H9 (cell line): ENCODE data around the gene RMND5A. TPM values are rescaled to one million over a fixed set of nuclear protein-coding genes. Genes with fewer than 3 reads are reported as not detected.

ENCODE experiments used
- DNase-seq: peaks from one replicate; pipeline ENCODE4 v3.0.0-alpha.2; 2017
- H2AFZ ChIP-seq: one replicate; pipeline ENCODE4 v1.6.1; 2013; ENCODE audit warnings: mild to moderate bottlenecking, low read length, control low read depth, moderate library complexity
- H2AK5ac ChIP-seq: 2 replicates; pipeline ENCODE4 v1.6.1; 2013; ENCODE audit warnings: low read length, control low read depth, mixed read lengths; ENCODE audit not compliant: insufficient read length
- H2BK120ac ChIP-seq: one replicate; pipeline ENCODE4 v1.6.1; 2013; ENCODE audit warnings: low read depth, mild to moderate bottlenecking, low read length, control low read depth, inconsistent platforms; ENCODE audit not compliant: poor library complexity, severe bottlenecking
- H2BK12ac ChIP-seq: 2 replicates; pipeline ENCODE4 v1.6.1; 2013; ENCODE audit warnings: low read length, control low read depth, mixed read lengths, low read depth; ENCODE audit not compliant: insufficient read length
- H2BK15ac ChIP-seq: 2 replicates; pipeline ENCODE4 v1.6.1; 2013; ENCODE audit warnings: low read depth, low read length, control low read depth
- H2BK20ac ChIP-seq: one replicate; pipeline ENCODE4 v1.6.1; 2013; ENCODE audit warnings: low read depth, mild to moderate bottlenecking, low read length, control low read depth, inconsistent platforms; ENCODE audit not compliant: poor library complexity, severe bottlenecking
- H2BK5ac ChIP-seq: 2 replicates; pipeline ENCODE4 v1.6.1; 2013; ENCODE audit warnings: low read length, control low read depth, mixed read lengths; ENCODE audit not compliant: insufficient read length
- H3K14ac ChIP-seq: 2 replicates; pipeline ENCODE4 v1.6.1; 2013; ENCODE audit warnings: low read length, control low read depth; ENCODE audit not compliant: insufficient read depth
- H3K18ac ChIP-seq: 2 replicates; pipeline ENCODE4 v1.6.1; 2013; ENCODE audit warnings: low read depth, mild to moderate bottlenecking, mixed read lengths, low read length, control low read depth; ENCODE audit not compliant: insufficient read length
- H3K23ac ChIP-seq: 2 replicates; pipeline ENCODE4 v1.6.1; 2013; ENCODE audit warnings: low read length, control low read depth, mixed read lengths, low read depth; ENCODE audit not compliant: insufficient read length
- H3K23me2 ChIP-seq: 2 replicates; pipeline ENCODE4 v1.6.1; 2013; ENCODE audit warnings: low read depth, mild to moderate bottlenecking, mixed read lengths, low read length, control low read depth; ENCODE audit not compliant: insufficient read length, poor library complexity, severe bottlenecking
- H3K27ac ChIP-seq: 2 replicates; pipeline ENCODE4 v1.5.1; 2013; ENCODE audit warnings: low read length, control low read depth, mixed read lengths, low read depth; ENCODE audit not compliant: insufficient read length
- H3K27me3 ChIP-seq: 2 replicates; pipeline ENCODE4 v1.6.1; 2013; ENCODE audit warnings: low read length, control low read depth, inconsistent platforms; ENCODE audit not compliant: insufficient read depth
- H3K4ac ChIP-seq: 2 replicates; pipeline ENCODE4 v1.6.1; 2013; ENCODE audit warnings: low read depth, mild to moderate bottlenecking, control low read depth, inconsistent platforms, low read length, moderate library complexity
- H3K4me1 ChIP-seq: 2 replicates; pipeline ENCODE4 v1.6.1; 2013; ENCODE audit warnings: low read length, control low read depth, inconsistent platforms; ENCODE audit not compliant: insufficient read depth
- H3K4me2 ChIP-seq: 2 replicates; pipeline ENCODE4 v1.6.1; 2013; ENCODE audit warnings: low read length, control low read depth, mixed read lengths; ENCODE audit not compliant: insufficient read length, insufficient read depth
- H3K56ac ChIP-seq: 2 replicates; pipeline ENCODE4 v1.6.1; 2013; ENCODE audit warnings: low read depth, mild to moderate bottlenecking, mixed read lengths, low read length, control low read depth; ENCODE audit not compliant: insufficient read length
- H3K79me1 ChIP-seq: 2 replicates; pipeline ENCODE4 v1.6.1; 2013; ENCODE audit warnings: low read depth, mild to moderate bottlenecking, moderate library complexity, low read length, control low read depth, inconsistent platforms; ENCODE audit not compliant: insufficient read depth, poor library complexity, severe bottlenecking
- H3K79me2 ChIP-seq: 2 replicates; pipeline ENCODE4 v1.6.1; 2013; ENCODE audit warnings: low read length, control low read depth, inconsistent platforms; ENCODE audit not compliant: insufficient read depth
- H3K9ac ChIP-seq: 2 replicates; pipeline ENCODE4 v1.6.1; 2013; ENCODE audit warnings: low read length, control low read depth, mixed read lengths; ENCODE audit not compliant: insufficient read length; ENCODE audit errors: extremely low read depth
- H3K9me3 ChIP-seq: one replicate; pipeline ENCODE4 v1.6.1; 2013; ENCODE audit warnings: low read depth, low read length, inconsistent platforms; ENCODE audit not compliant: control insufficient read depth
- H3T11ph ChIP-seq: one replicate; pipeline ENCODE4 v1.6.1; 2013; ENCODE audit warnings: mild to moderate bottlenecking, low read length, control low read depth, inconsistent platforms
- H4K20me1 ChIP-seq: one replicate; pipeline ENCODE4 v1.6.1; 2013; ENCODE audit not compliant: control insufficient read depth, insufficient read length, insufficient read depth
- H4K5ac ChIP-seq: 2 replicates; pipeline ENCODE4 v1.6.1; 2013; ENCODE audit warnings: low read depth, mild to moderate bottlenecking, mixed read lengths, low read length, control low read depth; ENCODE audit not compliant: insufficient read length
- H4K8ac ChIP-seq: replicated peaks from 2 replicates; pipeline ENCODE4 v1.6.1; 2013; ENCODE audit warnings: low read length, control low read depth, mixed read lengths, low read depth; ENCODE audit not compliant: insufficient read length
- H4K91ac ChIP-seq: 2 replicates; pipeline ENCODE4 v1.6.1; 2013; ENCODE audit warnings: low read depth, mild to moderate bottlenecking, moderate library complexity, mixed read lengths, low read length, control low read depth; ENCODE audit not compliant: insufficient read length
- H3K27ac Mint-ChIP-seq, 3 experiments: 2 replicates in 2 of 3; 3 replicates in 1 of 3; pipeline ENCODE4 v1.8.0; 2020 to 2021; ENCODE audit warnings: mixed read lengths in 3 of 3, mild to moderate bottlenecking in 1 of 3, moderate library complexity in 1 of 3
- H3K27me3 Mint-ChIP-seq: 2 replicates; pipeline ENCODE4 v1.8.0; 2021; ENCODE audit warnings: low read depth, mild to moderate bottlenecking, moderate library complexity, mixed read lengths
- H3K36me3 Mint-ChIP-seq, 3 experiments: 2 replicates in 2 of 3; 3 replicates in 1 of 3; pipeline ENCODE4 v1.8.0; 2020 to 2021; ENCODE audit warnings: low read depth in 3 of 3, mixed read lengths in 3 of 3; ENCODE audit not compliant: insufficient read depth in 1 of 3
- H3K4me1 Mint-ChIP-seq, 2 experiments: 2 replicates each; pipeline ENCODE4 v1.8.0; 2020; ENCODE audit warnings: mixed read lengths in 2 of 2
- H3K4me3 Mint-ChIP-seq, 2 experiments: 2 replicates in 1 of 2; 3 replicates in 1 of 2; pipeline ENCODE4 v1.8.0; 2020 to 2021; ENCODE audit warnings: mild to moderate bottlenecking in 2 of 2, mixed read lengths in 2 of 2, moderate library complexity in 1 of 2
- H3K9me3 Mint-ChIP-seq, 2 experiments: 2 replicates in 1 of 2; 3 replicates in 1 of 2; pipeline ENCODE4 v1.8.0; 2020; ENCODE audit warnings: mild to moderate bottlenecking in 2 of 2, mixed read lengths in 2 of 2, moderate library complexity in 1 of 2
- CTCF ChIP-seq: fragments of 200-600 bp; sonication (generic); conservative IDR thresholded peaks from 3 replicates; pipeline ENCODE4 v1.8.0; 2021; ENCODE audit warnings: antibody characterized with exemption, mild to moderate bottlenecking
- WGBS: extraction: QIAGEN DNeasy Blood & Tissue Kit; methylation state at CpG from one replicate; pipeline ENCODE4 v1.1.7; 2013; ENCODE audit warnings: missing lambda C conversion rate, low lambda C conversion rate, mixed read lengths; ENCODE audit not compliant: insufficient read length; ENCODE audit errors: extremely low coverage; 5-methylcytosine and 5-hydroxymethylcytosine counted together
- total RNA-seq: library from RNA; stranded (reverse); gene quantifications from 2 replicates; pipeline ENCODE4 v1.2.1, GENCODE V29; 2021

Gene RMND5A
- total RNA-seq, 1 experiment from 2014 or later, result 48.8 TPM

GRCh38 chr2:86686460-86686859 is 33.6 kb upstream of the RMND5A start:
- H3K56ac ChIP-seq, result no peak overlapping the region
- H3K23me2 ChIP-seq, result peaks cover 2% of the 10 kb centered on the region
- H4K8ac ChIP-seq, result no peak overlapping the region
- no peaks in the 10 kb centered on the region for H4K20me1 ChIP-seq
- H3K4me2 ChIP-seq, result no peak overlapping the region
- H3K18ac ChIP-seq, result no peak overlapping the region
- no peak overlapping the region for H2BK15ac ChIP-seq
- H3K27me3 Mint-ChIP-seq, result no peaks in the 10 kb centered on the region; the same call in 1 of the 2 replicates
- no peak overlapping the region for H4K5ac ChIP-seq
- no peak overlapping the region for H3K4ac ChIP-seq
- no CpG with 5 or more reads among the region's 5 CpGs for WGBS
- no peaks in the 10 kb centered on the region for H3K4me1 ChIP-seq
- DNase-seq, result no peak
- H3K79me2 ChIP-seq, result no peaks in the 10 kb centered on the region
- TF ChIP-seq CTCF, result no peak
- H3K4me1 Mint-ChIP-seq, result no peaks in the 10 kb centered on the region; a peak in 1 of 4 replicates
- H2BK120ac ChIP-seq, result no peak overlapping the region
- H3K14ac ChIP-seq, result no peak overlapping the region
- H3K4me3 Mint-ChIP-seq, result no peak overlapping the region
- no peaks in the 10 kb centered on the region for H3K9me3 ChIP-seq
- H3T11ph ChIP-seq, result no peak overlapping the region
- H3K9me3 Mint-ChIP-seq, result peaks cover 0 to 5% of the 10 kb centered on the region in 2 experiments; a peak in 1 of 5 replicates
- no peak overlapping the region for H3K27ac ChIP-seq
- H3K36me3 Mint-ChIP-seq, result 0 out of 7 replicates have a peak, but pooled peaks cover 0 to 2% (median 0%) of the 10 kb centered on the region in 3 experiments
- H2AFZ ChIP-seq, result no peak overlapping the region
- H3K23ac ChIP-seq, result no peak overlapping the region
- no peak overlapping the region for H4K91ac ChIP-seq
- H3K9ac ChIP-seq, result no peak overlapping the region
- no peak overlapping the region for H2BK5ac ChIP-seq
- H2BK20ac ChIP-seq, result no peak overlapping the region
- no peaks in the 10 kb centered on the region for H3K79me1 ChIP-seq
- H2BK12ac ChIP-seq, result no peak overlapping the region
- H3K27me3 ChIP-seq, result no peaks in the 10 kb centered on the region
- no peak overlapping the region for H3K27ac Mint-ChIP-seq
- H2AK5ac ChIP-seq, result no peak overlapping the region
